COLO668 (cell line): Measurements from ENCODE around the gene STAT2.
"Not testable (repeated sequence)": the region's sequence is repeated elsewhere in the genome, so short reads cannot be mapped to it uniquely, and the experiment has no call there.

ENCODE experiments used
- DNase-seq: peaks from one replicate; lab custom pipeline; 2025; ENCODE audit not compliant: unreplicated experiment; lab: John Stamatoyannopoulos, UW

Gene STAT2

DNA sequence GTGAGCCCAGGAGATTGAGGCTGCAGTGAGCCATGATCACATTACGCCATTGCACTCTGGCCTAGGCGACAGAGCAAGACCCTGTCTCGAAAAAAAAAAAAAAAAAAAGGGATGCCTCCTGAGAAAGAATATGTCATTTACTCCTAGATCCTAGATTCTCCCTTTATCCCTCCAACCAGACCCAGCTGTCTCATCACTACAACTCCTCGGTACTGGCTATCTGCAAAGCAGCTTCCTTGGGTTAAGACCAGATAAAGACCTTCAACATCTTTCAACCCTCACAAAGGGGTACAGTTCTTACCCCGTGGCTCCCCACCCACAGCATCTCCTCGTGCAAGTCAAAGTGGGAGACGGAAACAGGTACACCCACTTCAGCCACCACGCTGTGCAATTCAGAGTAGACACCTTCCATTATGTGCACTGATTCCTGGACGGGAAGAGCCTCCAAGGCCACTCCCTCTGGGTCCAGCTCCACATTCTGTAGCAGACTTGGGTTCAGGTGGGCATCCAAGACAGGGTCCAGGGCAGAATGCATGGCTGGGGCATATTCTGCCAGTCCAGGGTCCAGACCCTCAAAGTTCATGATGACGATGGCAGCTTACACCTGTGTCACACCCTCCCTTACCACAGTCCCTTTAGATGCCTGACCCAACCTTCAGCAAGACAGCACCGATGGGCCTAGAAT, 27.3 kb downstream of the STAT2 start:
- DNase-seq, result no peak

GRCh38 chr12:56330936-56331490, 28.9 kb downstream of the STAT2 start:
- DNase-seq, result no peak

DNA sequence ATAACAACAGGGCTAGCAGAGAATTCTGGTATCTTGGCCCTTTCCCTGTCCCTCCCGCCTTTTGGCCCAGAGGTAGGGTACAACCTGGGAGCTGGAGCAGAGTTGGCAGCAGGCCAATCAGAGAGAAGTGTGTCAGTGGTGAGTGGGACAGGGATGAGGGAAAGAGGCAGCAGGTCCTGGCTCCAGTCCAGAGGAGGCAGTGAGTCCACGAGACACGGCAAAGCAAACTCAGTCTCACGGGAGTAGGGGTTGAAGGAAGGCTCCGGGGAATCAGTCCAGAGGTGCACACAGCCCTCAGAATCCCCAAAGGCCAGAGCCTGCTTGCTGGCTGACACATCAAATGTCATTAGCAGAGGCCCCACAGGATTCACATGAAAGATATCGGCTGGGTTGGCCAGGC, 33.4 kb downstream of the STAT2 start:
- no peak for DNase-seq

GRCh38 chr12:56326126-56326525, 33.8 kb downstream of the STAT2 start:
- DNase-seq, result no peak

DNA sequence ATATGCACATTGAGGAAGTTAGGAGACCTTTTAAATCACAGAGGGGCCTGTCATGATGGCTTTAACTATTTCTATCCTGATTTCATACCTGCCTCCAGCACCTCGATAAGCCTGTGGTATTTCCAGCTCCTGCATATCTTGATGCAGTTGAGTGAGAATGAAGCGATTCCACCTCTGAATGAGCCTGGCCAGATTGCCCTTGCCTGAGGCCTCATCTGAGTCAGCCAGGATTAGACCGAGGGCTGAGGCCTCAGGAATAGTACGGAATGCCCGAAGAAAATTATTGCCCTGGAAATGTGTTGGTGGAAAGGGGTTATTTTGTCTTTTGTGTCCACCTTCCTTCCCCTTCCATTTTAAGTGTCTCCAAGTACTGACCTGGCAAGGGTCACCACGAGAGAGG, 35.7 kb downstream of the STAT2 start:
- DNase-seq, result no peak

DNA sequence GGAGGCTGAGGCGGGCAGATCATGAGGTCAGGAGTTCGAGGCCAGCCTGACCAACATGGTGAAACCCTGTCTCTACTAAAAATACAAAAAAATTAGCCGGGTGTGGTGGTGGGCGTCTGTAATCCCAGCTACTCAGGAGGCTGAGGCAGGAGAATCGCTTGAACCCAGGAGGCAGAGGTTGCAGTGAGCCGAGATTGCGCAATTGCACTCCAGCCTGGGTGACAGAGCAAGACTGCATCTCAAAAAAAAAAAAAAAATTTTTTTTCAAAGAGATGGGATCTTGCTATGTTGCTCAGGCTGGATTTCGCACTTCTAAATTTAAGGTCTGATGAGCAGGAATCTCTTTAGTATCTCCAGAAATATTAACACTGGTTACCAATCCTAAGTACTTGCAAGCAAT, 38.3 kb downstream of the STAT2 start:
- not testable (repeated sequence) for DNase-seq

DNA sequence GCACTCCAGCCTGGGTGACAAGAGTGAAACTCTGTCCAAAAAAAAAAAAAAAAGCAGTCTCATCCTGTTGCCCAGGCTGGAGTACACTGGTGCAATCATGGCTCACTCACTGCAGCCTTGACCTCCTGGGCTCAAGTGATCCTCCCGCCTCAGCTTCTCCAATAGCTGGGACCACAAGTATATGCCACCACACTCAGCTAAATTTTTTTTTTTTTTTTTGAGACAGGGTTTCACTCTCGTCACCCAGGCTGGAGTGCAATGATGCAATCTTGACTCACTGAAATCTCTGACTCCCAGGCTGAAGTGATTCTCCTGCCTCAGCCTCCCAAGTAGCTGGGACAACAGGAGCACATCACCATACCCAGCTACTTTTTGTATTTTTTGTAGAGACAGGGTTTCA, 38.9 kb downstream of the STAT2 start:
- DNase-seq, result no peak

- DNase-seq, result no peak
These were observed 42.2 kb downstream of the STAT2 start for GRCh38 chr12:56317675-56318074.

DNA sequence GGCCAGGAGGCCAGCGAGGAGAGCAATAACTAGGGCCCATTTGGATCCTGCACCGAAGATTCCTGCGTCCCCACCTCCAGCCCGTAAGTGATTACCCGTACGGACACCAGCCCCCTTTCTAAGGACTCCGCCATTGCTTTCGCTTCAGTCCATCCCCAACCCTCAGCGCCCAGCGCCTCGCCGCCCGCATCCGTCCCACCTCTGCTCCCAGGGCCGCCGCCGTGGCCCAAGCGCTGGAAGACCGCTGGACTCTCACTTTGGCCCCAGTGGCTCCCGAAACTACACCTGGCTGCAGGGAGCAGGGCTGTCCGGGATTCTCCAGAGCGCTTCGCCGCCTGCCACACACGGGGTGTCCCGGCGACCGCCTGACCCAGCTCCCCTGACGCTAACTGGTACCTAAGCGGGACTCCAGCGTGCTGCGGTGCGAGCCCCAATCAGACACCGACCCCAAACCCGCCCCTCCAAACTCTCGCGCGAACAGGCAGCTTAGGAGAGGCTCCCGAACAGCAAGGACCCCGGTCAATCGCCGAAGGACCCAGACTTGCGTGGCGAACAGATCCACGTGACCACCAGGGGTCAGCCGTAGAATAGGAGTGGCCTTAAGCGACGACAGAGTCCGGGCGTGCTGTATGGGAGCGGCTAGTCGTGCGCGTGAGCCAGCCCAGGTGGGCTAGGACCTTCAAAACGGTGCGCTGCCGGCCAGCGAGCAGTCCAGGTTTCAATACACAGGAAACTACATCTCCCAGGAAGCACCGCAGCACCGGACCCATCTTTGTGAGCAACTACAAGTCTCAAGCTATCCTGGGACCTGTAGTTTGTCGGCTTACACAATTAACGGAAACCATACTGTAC, 44.1 kb downstream of the STAT2 start, which contains the start of gene CNPY2:
TSS of gene CNPY2 (minus strand) at position 367 of the 852 bp plus-strand sequence. CDS start 771 bp downstream, outside the sequence.
- DNase-seq, result peak; percentile 93

DNA sequence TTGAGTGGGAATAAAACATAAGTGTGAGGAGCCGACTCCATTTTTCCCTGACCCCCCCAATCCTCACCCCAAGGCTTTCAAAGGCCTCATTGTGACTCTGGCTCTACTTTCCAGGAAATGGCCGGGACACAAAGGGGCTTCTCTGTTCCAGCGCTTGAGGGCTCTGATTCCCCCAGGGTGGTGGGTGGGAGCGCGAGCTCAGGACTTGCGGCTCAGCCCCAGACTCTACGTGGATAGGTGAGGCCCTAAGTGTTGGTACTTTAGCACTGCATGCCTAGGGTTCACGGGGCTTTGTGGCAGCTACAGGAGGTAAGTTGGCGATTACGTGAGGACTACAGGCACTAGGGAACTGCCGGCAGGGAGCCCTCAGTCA, 44.7 kb downstream of the STAT2 start:
- DNase-seq, result peak; percentile 27

- DNase-seq, result no peak
These were observed 48.9 kb downstream of the STAT2 start for GRCh38 chr12:56311003-56311402.

DNA sequence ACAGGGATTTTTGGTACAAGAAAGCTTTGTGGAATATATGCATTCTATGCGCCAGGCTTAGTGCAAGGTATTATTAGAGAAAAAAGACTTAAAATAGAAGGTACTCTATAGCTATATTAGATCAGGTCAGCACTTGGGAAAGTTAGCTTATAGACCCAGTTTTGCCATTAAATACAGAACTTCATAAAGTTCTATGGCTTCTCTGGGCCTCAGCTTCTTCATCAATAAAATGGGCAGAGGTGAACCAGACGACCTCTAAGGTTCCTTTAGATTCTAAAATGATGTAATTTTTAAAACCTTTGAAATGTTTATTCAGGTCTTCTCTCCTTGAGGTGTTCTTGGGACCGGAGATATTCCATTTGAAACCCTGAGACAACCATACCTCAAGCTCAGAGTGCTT, 51.2 kb downstream of the STAT2 start:
- no peak for DNase-seq

DNA sequence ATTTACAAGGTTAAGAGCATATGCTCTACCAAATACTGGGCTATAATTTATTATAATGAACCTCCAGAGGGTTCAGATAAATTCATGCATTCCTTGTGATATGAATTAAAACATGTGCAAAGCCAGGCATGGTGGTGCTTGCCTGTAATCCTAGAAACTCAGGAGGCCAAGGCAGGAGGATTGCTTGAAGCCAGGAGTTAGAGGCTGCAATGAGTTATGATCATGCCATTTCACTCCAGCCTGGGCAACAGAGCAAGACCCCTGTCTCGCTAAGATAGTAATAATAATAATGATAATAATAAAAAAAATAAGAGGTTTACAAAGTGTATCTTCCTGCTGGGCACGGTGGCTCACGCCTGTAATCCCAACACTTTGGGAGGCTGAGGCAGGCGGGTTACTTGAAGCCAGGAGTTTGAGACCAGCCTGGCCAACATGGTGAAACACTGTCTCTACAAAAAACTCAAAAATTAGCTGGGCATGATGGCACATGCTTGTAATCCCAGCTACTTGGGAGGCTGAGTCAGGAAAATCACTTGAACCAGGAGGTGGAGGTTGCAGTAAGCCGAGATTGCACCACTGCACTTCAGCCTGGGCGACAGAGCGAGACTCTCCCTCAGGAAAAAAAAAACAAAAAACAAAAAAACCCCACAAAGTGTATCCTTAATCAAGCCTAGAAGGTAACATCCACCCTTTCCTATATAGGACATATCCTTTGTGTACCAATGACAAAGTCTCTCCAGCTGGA, 52.5 kb downstream of the STAT2 start:
- no peak for DNase-seq

- DNase-seq, result no peak
These were observed 54.9 kb downstream of the STAT2 start for GRCh38 chr12:56304872-56305590.

- no peak for DNase-seq
These were observed 55.6 kb downstream of the STAT2 start for GRCh38 chr12:56304276-56304675.

GRCh38 chr12:56300644-56301464, 59.1 kb downstream of the STAT2 start:
- DNase-seq, result no peak

- peak; percentile 96 for DNase-seq
These were observed 59.9 kb downstream of the STAT2 start, which contains the start of gene CS for GRCh38 chr12:56299853-56300643. Gene CS (minus strand): TSS chr12:56300330. CDS start chr12:56300201, 129 bp downstream.

DNA sequence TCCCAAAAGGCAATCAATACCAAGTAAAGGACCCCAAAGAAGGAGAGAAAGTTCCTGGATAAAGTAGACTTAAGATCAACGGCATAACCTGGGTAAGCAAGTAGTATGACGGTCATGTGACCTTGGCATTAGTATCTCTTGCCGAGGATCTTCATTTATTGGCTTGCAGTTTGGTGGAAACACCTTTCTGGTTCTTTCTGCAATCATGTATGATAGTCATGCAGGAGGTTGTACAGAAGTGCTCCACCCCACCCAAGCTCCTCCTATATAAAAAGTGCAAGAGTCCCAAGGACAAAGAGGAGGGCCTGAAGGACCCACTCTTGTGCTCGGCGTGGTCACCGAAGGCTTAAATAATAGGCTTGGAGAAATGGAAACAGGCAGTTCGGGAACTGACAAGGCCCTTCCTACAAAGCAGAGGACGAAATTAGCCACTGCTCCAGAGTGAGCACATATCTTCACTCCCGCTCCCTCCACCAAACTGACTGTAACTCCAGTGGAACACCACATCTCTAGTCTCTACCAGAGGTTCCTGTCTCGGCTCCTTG, 60.5 kb downstream of the STAT2 start:
- DNase-seq, result peak; percentile 17

DNA sequence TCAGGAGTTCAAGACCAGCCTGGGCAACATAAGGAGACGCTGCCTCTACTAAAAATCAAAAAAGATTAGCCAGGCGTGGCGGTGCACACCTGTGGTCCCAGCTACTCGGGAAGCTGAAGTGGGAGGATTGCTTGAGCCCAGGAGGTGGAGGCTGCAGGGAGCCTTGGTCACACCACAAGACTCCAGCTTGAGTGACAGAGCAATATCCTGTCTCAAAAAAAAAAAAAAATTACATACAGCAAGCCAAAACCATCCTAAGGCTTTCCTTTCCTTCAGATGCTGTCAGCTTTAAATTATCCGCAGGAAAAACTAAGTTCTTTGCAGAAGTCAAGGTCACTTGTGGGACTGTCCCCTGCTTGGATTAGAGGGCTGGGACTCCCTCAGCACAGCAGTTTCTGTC, 61.1 kb downstream of the STAT2 start:
- no peak for DNase-seq
